Fibroblast of lung (primary cell): ENCODE measurements around the gene PRRG2. TPM values are rescaled to one million over a fixed set of nuclear protein-coding genes. Genes with fewer than 3 reads are reported as not detected.

Experiments
- DNase-seq, 2 donors: peaks; one replicate each; pipeline versions ENCODE4 v3.0.0 to v3.0.0-alpha.2; 2010; ENCODE audit warnings: low read depth in 2 of 2
- H2AFZ ChIP-seq: 2 replicates; pipeline ENCODE4 v1.5.1; 2012; ENCODE audit warnings: low read length, control low read depth, inconsistent platforms
- H3K27ac ChIP-seq: 2 replicates; pipeline ENCODE4 v1.5.1; 2011; ENCODE audit warnings: low read length, control low read depth; ENCODE audit not compliant: insufficient read depth
- H3K27me3 ChIP-seq: 2 replicates; pipeline ENCODE4 v1.5.1; 2011; ENCODE audit warnings: mild to moderate bottlenecking, low read length; ENCODE audit not compliant: control insufficient read depth, insufficient read depth
- H3K36me3 ChIP-seq: 2 replicates; pipeline ENCODE4 v1.5.1; 2011; ENCODE audit warnings: low read length; ENCODE audit not compliant: control insufficient read depth, insufficient read depth
- H3K4me1 ChIP-seq: 2 replicates; pipeline ENCODE4 v1.5.1; 2011; ENCODE audit warnings: low read length; ENCODE audit not compliant: control insufficient read depth, insufficient read depth; ENCODE audit errors: extremely low read depth
- H3K4me2 ChIP-seq: 2 replicates; pipeline ENCODE4 v1.5.1; 2011; ENCODE audit warnings: low read length, control low read depth; ENCODE audit not compliant: insufficient read depth; ENCODE audit errors: extremely low read depth
- H3K4me3 ChIP-seq, 4 experiments: fragments of 200-600 bp in 1 of 4; sonication (generic) in 1 of 4; replicated peaks in 1 of 4; 2 replicates each; pipeline ENCODE4 v1.5.1; 2011 to 2016; ENCODE audit warnings: low read length in 4 of 4, low read depth in 3 of 4, mild to moderate bottlenecking in 3 of 4, control low read depth in 2 of 4, inconsistent platforms in 1 of 4, mixed read lengths in 1 of 4; ENCODE audit not compliant: insufficient read depth in 1 of 4; ENCODE audit errors: control extremely low read depth in 1 of 4
- H3K79me2 ChIP-seq: 2 replicates; pipeline ENCODE4 v1.5.1; 2012; ENCODE audit warnings: mild to moderate bottlenecking, low read length, inconsistent platforms; ENCODE audit not compliant: control insufficient read depth, insufficient read depth
- H3K9ac ChIP-seq: 2 replicates; pipeline ENCODE4 v1.5.1; 2011; ENCODE audit warnings: mild to moderate bottlenecking, low read length, control low read depth; ENCODE audit not compliant: insufficient read depth
- H3K9me3 ChIP-seq: 2 replicates; pipeline ENCODE4 v1.5.1; 2012; ENCODE audit warnings: low read depth, low read length; ENCODE audit not compliant: control insufficient read depth, insufficient read depth
- H4K20me1 ChIP-seq: 2 replicates; pipeline ENCODE4 v1.5.1; 2011; ENCODE audit warnings: low read length; ENCODE audit not compliant: control insufficient read depth, insufficient read depth; ENCODE audit errors: extremely low read depth
- CTCF ChIP-seq, 2 donors: IDR thresholded peaks in 1 of 2; conservative IDR thresholded peaks in 1 of 2; 1 replicate in 1 of 2; 2 replicates in 1 of 2; pipeline ENCODE4 v1.5.1; 2011 to 2012; ENCODE audit warnings: low read length in 2 of 2, control low read depth in 1 of 2, inconsistent platforms in 1 of 2, low read depth in 1 of 2, mild to moderate bottlenecking in 1 of 2
- EZH2 ChIP-seq: IDR thresholded peaks from 2 replicates; pipeline ENCODE4 v1.5.1; 2012; ENCODE audit warnings: low read length, control low read depth, mild to moderate bottlenecking; ENCODE audit errors: missing control alignments
- polyA minus RNA-seq: library from RNA; depleted of rRNA, polyadenylated mRNA; stranded (reverse); fragments of >200 nt; gene quantifications from 2 replicates; pipeline ENCODE4 v1.2.3, GENCODE V29; 2011; ENCODE audit warnings: low replicate concordance
- polyA plus RNA-seq, 2 donors: library from polyadenylated mRNA; depleted of rRNA in 1 of 2; stranded (reverse) in 1 of 2; unstranded in 1 of 2; fragments of >200 nt; gene quantifications; 2 replicates each; pipeline ENCODE4 v1.2.1, GENCODE V29; 2011 to 2012; ENCODE audit warnings: missing spikeins in 1 of 2
- total RNA-seq: library from RNA; depleted of rRNA; stranded (reverse); fragments of >200 nt; gene quantifications from 2 replicates; pipeline ENCODE4 v1.2.1, GENCODE V29; 2014

PRRG2 gene
- total RNA-seq (0.17 and 0.51 TPM in 2 replicates), polyA plus RNA-seq (0.11 TPM in 1 of 2 replicates, not detected in the other), polyA minus RNA-seq (not detected in 2 replicates)
- polyA plus RNA-seq (2012): 0.15 and 0.17 TPM in 2 replicates

- TF ChIP-seq CTCF (conservative IDR thresholded peaks at IDR 0.05 in 1 of 2, IDR thresholded peaks at IDR 0.05 in 1 of 2; ENCODE audit: low read depth in 1 of 2, low read length in 2 of 2) (no peak), EZH2 (no peak)
- Histone ChIP-seq H3K27me3 (no peaks in the 10 kb centered on the region), H2AFZ (peak within 1 kb of the TSS; percentile 81), H3K36me3 (no peaks in the 10 kb centered on the region), H3K9ac (peak within 1 kb of the TSS; percentile 58), H4K20me1 (no peaks in the 10 kb centered on the region), H3K4me1 (peaks cover 5% of the 10 kb centered on the region), H3K27ac (peak within 1 kb of the TSS; percentile 55), H3K9me3 (no peaks in the 10 kb centered on the region), H3K4me3 (peak within 1 kb of the TSS; percentile 68 to 98 (median 88)), H3K79me2 (peaks cover 28% of the 10 kb centered on the region), H3K4me2 (peak within 1 kb of the TSS; percentile 81)
- no peak for DNase-seq
Observed at GRCh38 chr19:49581007-49581508, at the start of gene PRRG2. Gene PRRG2, plus strand, starts transcription at chr19:49581316. Its CDS starts 1,904 bp downstream, at chr19:49583220.

- Histone ChIP-seq H3K4me2 (peak overlapping the region; percentile 66), H2AFZ (peak overlapping the region; percentile 77), H3K27me3 (no peaks in the 10 kb centered on the region), H3K36me3 (peaks cover 9% of the 10 kb centered on the region), H3K27ac (no peak overlapping the region), H3K79me2 (no peaks in the 10 kb centered on the region), H3K9me3 (no peaks in the 10 kb centered on the region), H3K9ac (peak overlapping the region; percentile 17), H4K20me1 (peaks cover 2% of the 10 kb centered on the region), H3K4me3 (peak overlapping the region; percentile 56 to 65 (median 58)), H3K4me1 (peaks cover 5% of the 10 kb centered on the region)
- peak; percentile 54 for DNase-seq
- peak in 1 of 2 donors; percentile 37 for TF ChIP-seq CTCF (conservative IDR thresholded peaks at IDR 0.05 in 1 of 2, IDR thresholded peaks at IDR 0.05 in 1 of 2; ENCODE audit: low read depth in 1 of 2, low read length in 2 of 2)
- TF ChIP-seq EZH2: no peak
Observed at GRCh38 chr19:49533551-49534488, 47.3 kb upstream of the PRRG2 start.
